Measurements from ENCODE around the gene URI1.
"Not testable (repeated sequence)": the region's sequence is repeated elsewhere in the genome, so short reads cannot be mapped to it uniquely, and the experiment has no call there.

The URI1 gene

GRCh38 chr19:29965492-29965891 lies 23.5 kb downstream of the URI1 start:
- no peak for TF ChIP-seq CTCF (IDR thresholded peaks at IDR 0.05; ENCODE audit: control extremely low read depth, extremely low read depth, low read depth, missing control alignments)
- ChIA-PET POLR2A (no interaction called here), CTCF (interaction anchor here (1.3 to 2.6 kb wide), 4 partner anchors 11 to 57 kb away, joined by 3 to 14 read pairs (median 8); no protein-coding TSS in a partner anchor)
- DNase-seq (ENCODE audit: extremely low spot score) = no peak

GRCh38 chr19:29966142-29966541 lies 24.1 kb downstream of the URI1 start:
- POLR2A ChIA-PET; DNase-seq (ENCODE audit: extremely low spot score): not testable (repeated sequence)
- CTCF ChIA-PET = interaction anchor here (0.9 to 2.6 kb wide), 8 partner anchors 10 to 121 kb away, joined by 3 to 14 read pairs (median 4); partner anchors contain the start of gene URI1

- TF ChIP-seq CTCF (IDR thresholded peaks at IDR 0.05; ENCODE audit: control extremely low read depth, extremely low read depth, low read depth, missing control alignments) = no peak
- DNase-seq (ENCODE audit: extremely low spot score) = no peak
- ChIA-PET CTCF (interaction anchor here (0.9 to 2.6 kb wide), 8 partner anchors 9 to 122 kb away, joined by 3 to 14 read pairs (median 4); partner anchors contain the start of gene URI1), POLR2A (no interaction called here)
Measured at GRCh38 chr19:29966588-29967249, 24.7 kb downstream of the URI1 start.

- TF ChIP-seq CTCF (IDR thresholded peaks at IDR 0.05; ENCODE audit: control extremely low read depth, extremely low read depth, low read depth, missing control alignments) = no peak
- ChIA-PET CTCF (interaction anchor here (0.6 to 2.6 kb wide), 4 partner anchors 9 to 241 kb away, joined by 3 to 14 read pairs (median 8); partner anchors contain the start of gene URI1), POLR2A (no interaction called here)
- DNase-seq (ENCODE audit: extremely low spot score) = no peak
Measured at GRCh38 chr19:29967623-29968022, 25.6 kb downstream of the URI1 start.

- CTCF ChIA-PET = interaction anchor here (0.9 kb wide), 1 partner anchor 14 kb away, joined by 4 read pairs; no protein-coding TSS in a partner anchor
- no peak for TF ChIP-seq CTCF (IDR thresholded peaks at IDR 0.05; ENCODE audit: control extremely low read depth, extremely low read depth, low read depth, missing control alignments)
- no peak for DNase-seq (ENCODE audit: extremely low spot score)
- POLR2A ChIA-PET = no interaction called here
Measured at GRCh38 chr19:29969891-29970290, 27.9 kb downstream of the URI1 start.

GRCh38 chr19:29971002-29971401 lies 29.0 kb downstream of the URI1 start:
- no peak for TF ChIP-seq CTCF (IDR thresholded peaks at IDR 0.05; ENCODE audit: control extremely low read depth, extremely low read depth, low read depth, missing control alignments)
- POLR2A ChIA-PET = no interaction called here
- no peak for DNase-seq (ENCODE audit: extremely low spot score)
- CTCF ChIA-PET = interaction anchor here (1.3 kb wide), 1 partner anchor 8 kb away, joined by 3 read pairs; no protein-coding TSS in a partner anchor

GRCh38 chr19:29971648-29972047 lies 29.6 kb downstream of the URI1 start:
- ChIA-PET POLR2A (interaction anchor here (0.5 kb wide), 1 partner anchor 127 kb away, joined by 3 read pairs; no protein-coding TSS in a partner anchor), CTCF (interaction anchor here (1.3 kb wide), 1 partner anchor 9 kb away, joined by 3 read pairs; no protein-coding TSS in a partner anchor)
- TF ChIP-seq CTCF (IDR thresholded peaks at IDR 0.05; ENCODE audit: control extremely low read depth, extremely low read depth, low read depth, missing control alignments) = no peak
- DNase-seq (ENCODE audit: extremely low spot score) = no peak

Measured in GM10248 (cell line).